ENCODE data around the gene APH1A. TPM values are rescaled to one million over a fixed set of nuclear protein-coding genes. Genes with fewer than 3 reads are reported as not detected.

The APH1A gene
- polyA plus RNA-seq, 2 of the 4 experiments (the other 2 are of a cell fraction), result 109 to 118 TPM

DNA sequence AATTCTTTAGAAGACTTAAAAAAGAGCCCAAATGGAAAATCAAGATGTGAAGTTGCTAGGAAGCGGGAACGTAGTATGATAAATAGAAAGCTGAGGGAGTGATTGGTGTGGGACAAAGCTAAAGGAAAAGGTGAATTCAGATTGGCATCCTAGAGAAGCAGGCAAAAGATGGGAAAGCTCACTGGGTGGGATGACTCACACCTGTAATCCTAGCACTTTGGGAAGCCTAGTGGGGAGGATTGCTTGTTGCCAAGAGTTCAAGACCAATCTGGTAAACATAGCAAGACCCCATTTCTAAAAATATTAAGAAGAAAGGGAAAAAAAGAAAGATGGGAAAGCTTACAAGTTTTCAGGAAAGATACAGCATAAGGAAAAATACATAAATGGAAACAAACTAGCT lies 26.7 kb upstream of the APH1A start:
- Histone ChIP-seq H3K27ac (no peak overlapping the region), H3K4me3 (no peak overlapping the region), H3K4me2 (peak overlapping the region; percentile 97), H3K4me1 (peaks cover 18% of the 10 kb centered on the region), H3K9me3 (no peaks in the 10 kb centered on the region)
- ATAC-seq (no peak), FAIRE-seq (no peak), DNase-seq (ENCODE audit: low read depth in 1 of 2, low spot score in 1 of 2) (no peak)
- TF ChIP-seq FOXS1 (CRISPR knock-in tag; IDR thresholded peaks at IDR 0.05) (no peak), TFCP2L1 (CRISPR knock-in tag; IDR thresholded peaks at IDR 0.05) (no peak), HEYL (CRISPR knock-in tag; IDR thresholded peaks at IDR 0.05) (no peak), CHD4 (IDR thresholded peaks at IDR 0.05; ENCODE audit: borderline replicate concordance) (no peak)
- TF ChIP-seq, protein P1, sequence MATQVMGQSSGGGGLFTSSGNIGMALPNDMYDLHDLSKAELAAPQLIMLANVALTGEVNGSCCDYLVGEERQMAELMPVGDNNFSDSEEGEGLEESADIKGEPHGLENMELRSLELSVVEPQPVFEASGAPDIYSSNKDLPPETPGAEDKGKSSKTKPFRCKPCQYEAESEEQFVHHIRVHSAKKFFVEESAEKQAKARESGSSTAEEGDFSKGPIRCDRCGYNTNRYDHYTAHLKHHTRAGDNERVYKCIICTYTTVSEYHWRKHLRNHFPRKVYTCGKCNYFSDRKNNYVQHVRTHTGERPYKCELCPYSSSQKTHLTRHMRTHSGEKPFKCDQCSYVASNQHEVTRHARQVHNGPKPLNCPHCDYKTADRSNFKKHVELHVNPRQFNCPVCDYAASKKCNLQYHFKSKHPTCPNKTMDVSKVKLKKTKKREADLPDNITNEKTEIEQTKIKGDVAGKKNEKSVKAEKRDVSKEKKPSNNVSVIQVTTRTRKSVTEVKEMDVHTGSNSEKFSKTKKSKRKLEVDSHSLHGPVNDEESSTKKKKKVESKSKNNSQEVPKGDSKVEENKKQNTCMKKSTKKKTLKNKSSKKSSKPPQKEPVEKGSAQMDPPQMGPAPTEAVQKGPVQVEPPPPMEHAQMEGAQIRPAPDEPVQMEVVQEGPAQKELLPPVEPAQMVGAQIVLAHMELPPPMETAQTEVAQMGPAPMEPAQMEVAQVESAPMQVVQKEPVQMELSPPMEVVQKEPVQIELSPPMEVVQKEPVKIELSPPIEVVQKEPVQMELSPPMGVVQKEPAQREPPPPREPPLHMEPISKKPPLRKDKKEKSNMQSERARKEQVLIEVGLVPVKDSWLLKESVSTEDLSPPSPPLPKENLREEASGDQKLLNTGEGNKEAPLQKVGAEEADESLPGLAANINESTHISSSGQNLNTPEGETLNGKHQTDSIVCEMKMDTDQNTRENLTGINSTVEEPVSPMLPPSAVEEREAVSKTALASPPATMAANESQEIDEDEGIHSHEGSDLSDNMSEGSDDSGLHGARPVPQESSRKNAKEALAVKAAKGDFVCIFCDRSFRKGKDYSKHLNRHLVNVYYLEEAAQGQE (IDR thresholded peaks at IDR 0.05), result no peak
- ChIA-PET CTCF (interaction anchor here (1.1 to 2.3 kb wide), 3 partner anchors 9 to 40 kb away, joined by 3 to 7 read pairs (median 5); no protein-coding TSS in a partner anchor), POLR2A (no interaction called here)
- 96% methylated on average over 2 of the region's 2 CpGs for WGBS (ENCODE audit: missing lambda C conversion rate)

DNA sequence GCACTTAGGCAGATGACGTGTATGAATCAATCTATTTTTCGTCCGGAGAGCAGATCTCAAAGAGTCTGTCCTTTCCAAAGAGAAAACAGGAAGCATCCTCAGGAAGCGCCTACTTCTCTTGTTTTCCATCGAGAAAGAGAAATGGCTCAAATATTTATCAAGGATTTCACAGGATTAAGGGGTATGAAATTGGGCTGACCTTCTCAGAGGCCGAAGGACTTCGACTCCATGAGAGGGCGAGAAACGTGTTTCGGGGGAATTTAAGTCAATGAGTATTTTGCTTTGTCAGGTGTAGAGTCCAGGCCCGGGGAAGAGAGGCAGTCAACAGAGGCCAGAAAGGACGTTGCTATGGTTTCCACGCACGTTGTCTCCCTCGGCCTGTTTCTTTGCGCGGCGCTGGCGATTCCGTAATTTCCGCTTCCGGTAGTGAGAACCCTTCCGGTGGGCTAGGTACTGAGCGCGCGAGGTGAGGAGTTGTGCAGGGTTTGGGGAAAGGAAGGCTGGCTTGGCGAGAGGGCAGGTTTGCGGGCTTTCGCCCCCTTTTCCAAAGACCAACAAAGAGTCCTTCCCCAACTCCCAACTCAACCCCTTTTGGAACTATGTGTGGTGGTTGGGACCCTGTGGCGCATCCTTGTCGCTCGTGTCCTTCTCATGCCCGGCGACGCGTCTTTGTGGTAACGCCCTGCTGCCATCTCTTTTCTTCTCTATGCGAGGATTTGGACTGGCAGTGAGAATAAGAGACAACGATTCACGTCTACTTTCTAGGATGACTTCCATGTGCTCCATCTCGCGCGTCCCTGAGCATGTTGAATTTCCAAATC lies 24.8 kb upstream of the APH1A start, which contains the start of gene MRPS21:
MRPS21 (plus strand) TSS at position 429 of the 821 bp plus-strand sequence. CDS start 506 bp downstream, outside the sequence.
- DNase-seq (ENCODE audit: low read depth in 1 of 2, low spot score in 1 of 2) (peak; percentile 84 to 95), FAIRE-seq (no peak), ATAC-seq (peak; percentile 99 to 100)
- Histone ChIP-seq H3K27ac (peak within 1 kb of the TSS; percentile 85 to 91), H3K4me3 (peak within 1 kb of the TSS; percentile 86), H3K4me1 (peaks cover 18% of the 10 kb centered on the region), H3K9me3 (no peaks in the 10 kb centered on the region), H3K4me2 (peak within 1 kb of the TSS; percentile 97)
- ChIA-PET CTCF (interaction anchor here (1.2 kb wide), 1 partner anchor 12 kb away, joined by 3 read pairs; the partner anchor contains the start of gene CIART), POLR2A (no interaction called here)
- WGBS (ENCODE audit: missing lambda C conversion rate), result 10% methylated on average over 43 of the region's 43 CpGs
- TF ChIP-seq, protein P2, sequence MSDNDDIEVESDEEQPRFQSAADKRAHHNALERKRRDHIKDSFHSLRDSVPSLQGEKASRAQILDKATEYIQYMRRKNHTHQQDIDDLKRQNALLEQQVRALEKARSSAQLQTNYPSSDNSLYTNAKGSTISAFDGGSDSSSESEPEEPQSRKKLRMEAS (IDR thresholded peaks at IDR 0.05), result peak; percentile 96
- TF ChIP-seq FOXS1 (CRISPR knock-in tag; IDR thresholded peaks at IDR 0.05) (no peak; the same call in 1 of the 2 replicates), NR3C1 (IDR thresholded peaks at IDR 0.05) (no peak), CHD4 (IDR thresholded peaks at IDR 0.05; ENCODE audit: borderline replicate concordance) (no peak), RAD21 (conservative IDR thresholded peaks at IDR 0.05 in 1 of 2, IDR thresholded peaks at IDR 0.05 in 1 of 2) (no peak), HEYL (CRISPR knock-in tag; IDR thresholded peaks at IDR 0.05) (no peak), FOSB (CRISPR knock-in tag; IDR thresholded peaks at IDR 0.05) (no peak), SREBF2 (IDR thresholded peaks at IDR 0.05) (no peak), RFX5 (IDR thresholded peaks at IDR 0.05) (no peak), EHF (CRISPR knock-in tag; IDR thresholded peaks at IDR 0.05) (no peak), KDM5A (IDR thresholded peaks at IDR 0.05) (peak; percentile 55; the same call in 1 of the 2 replicates)
- TF ChIP-seq, protein P3, sequence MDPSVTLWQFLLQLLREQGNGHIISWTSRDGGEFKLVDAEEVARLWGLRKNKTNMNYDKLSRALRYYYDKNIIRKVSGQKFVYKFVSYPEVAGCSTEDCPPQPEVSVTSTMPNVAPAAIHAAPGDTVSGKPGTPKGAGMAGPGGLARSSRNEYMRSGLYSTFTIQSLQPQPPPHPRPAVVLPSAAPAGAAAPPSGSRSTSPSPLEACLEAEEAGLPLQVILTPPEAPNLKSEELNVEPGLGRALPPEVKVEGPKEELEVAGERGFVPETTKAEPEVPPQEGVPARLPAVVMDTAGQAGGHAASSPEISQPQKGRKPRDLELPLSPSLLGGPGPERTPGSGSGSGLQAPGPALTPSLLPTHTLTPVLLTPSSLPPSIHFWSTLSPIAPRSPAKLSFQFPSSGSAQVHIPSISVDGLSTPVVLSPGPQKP (IDR thresholded peaks at IDR 0.05; ENCODE audit: low read depth, low read length), result no peak
- TF ChIP-seq, protein P4, sequence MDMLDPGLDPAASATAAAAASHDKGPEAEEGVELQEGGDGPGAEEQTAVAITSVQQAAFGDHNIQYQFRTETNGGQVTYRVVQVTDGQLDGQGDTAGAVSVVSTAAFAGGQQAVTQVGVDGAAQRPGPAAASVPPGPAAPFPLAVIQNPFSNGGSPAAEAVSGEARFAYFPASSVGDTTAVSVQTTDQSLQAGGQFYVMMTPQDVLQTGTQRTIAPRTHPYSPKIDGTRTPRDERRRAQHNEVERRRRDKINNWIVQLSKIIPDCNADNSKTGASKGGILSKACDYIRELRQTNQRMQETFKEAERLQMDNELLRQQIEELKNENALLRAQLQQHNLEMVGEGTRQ (IDR thresholded peaks at IDR 0.05), result no peak
- TF ChIP-seq, protein P1 (IDR thresholded peaks at IDR 0.05), result no peak
- TF ChIP-seq, protein P5, sequence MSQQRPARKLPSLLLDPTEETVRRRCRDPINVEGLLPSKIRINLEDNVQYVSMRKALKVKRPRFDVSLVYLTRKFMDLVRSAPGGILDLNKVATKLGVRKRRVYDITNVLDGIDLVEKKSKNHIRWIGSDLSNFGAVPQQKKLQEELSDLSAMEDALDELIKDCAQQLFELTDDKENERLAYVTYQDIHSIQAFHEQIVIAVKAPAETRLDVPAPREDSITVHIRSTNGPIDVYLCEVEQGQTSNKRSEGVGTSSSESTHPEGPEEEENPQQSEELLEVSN (IDR thresholded peaks at IDR 0.05; ENCODE audit: borderline replicate concordance, low read depth), result peak; percentile 87
- TF ChIP-seq, protein P6, sequence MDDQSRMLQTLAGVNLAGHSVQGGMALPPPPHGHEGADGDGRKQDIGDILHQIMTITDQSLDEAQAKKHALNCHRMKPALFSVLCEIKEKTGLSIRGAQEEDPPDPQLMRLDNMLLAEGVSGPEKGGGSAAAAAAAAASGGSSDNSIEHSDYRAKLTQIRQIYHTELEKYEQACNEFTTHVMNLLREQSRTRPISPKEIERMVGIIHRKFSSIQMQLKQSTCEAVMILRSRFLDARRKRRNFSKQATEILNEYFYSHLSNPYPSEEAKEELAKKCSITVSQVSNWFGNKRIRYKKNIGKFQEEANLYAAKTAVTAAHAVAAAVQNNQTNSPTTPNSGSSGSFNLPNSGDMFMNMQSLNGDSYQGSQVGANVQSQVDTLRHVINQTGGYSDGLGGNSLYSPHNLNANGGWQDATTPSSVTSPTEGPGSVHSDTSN (IDR thresholded peaks at IDR 0.05), result no peak
- TF ChIP-seq, protein P7, sequence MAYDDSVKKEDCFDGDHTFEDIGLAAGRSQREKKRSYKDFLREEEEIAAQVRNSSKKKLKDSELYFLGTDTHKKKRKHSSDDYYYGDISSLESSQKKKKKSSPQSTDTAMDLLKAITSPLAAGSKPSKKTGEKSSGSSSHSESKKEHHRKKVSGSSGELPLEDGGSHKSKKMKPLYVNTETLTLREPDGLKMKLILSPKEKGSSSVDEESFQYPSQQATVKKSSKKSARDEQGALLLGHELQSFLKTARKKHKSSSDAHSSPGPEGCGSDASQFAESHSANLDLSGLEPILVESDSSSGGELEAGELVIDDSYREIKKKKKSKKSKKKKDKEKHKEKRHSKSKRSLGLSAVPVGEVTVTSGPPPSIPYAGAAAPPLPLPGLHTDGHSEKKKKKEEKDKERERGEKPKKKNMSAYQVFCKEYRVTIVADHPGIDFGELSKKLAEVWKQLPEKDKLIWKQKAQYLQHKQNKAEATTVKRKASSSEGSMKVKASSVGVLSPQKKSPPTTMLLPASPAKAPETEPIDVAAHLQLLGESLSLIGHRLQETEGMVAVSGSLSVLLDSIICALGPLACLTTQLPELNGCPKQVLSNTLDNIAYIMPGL (CRISPR knock-in tag; IDR thresholded peaks at IDR 0.05; ENCODE audit: borderline replicate concordance), result no peak
- TF ChIP-seq, protein P8, sequence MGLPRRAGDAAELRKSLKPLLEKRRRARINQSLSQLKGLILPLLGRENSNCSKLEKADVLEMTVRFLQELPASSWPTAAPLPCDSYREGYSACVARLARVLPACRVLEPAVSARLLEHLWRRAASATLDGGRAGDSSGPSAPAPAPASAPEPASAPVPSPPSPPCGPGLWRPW (IDR thresholded peaks at IDR 0.05), result no peak

Measured in A549 (cell line).